Panc1 (cell line): ENCODE data around the gene DHX34. TPM values are rescaled to one million over a fixed set of nuclear protein-coding genes. Genes with fewer than 3 reads are reported as not detected.

Source experiments
- ATAC-seq: fragments of 200-7000 bp; cut with Tn5 transposase; 2 replicates; pipeline ENCODE4 v1.9.1; 2020; ENCODE audit warnings: mild to moderate bottlenecking, moderate library complexity
- BruUV-seq: library from RNA; stranded (reverse); fragments of 400-500 nt; replicated peaks from 2 replicates; lab custom pipeline; 2021; lab: Mats Ljungman, UMichigan
- CTCF ChIA-PET: fragments of 300-600 bp; sonication (Branson Sonifier 250); formaldehyde crosslinking; loops from one replicate; lab custom pipeline; 2022; ENCODE audit warnings: antibody characterized with exemption; lab: Charles Lee
- POLR2A ChIA-PET: fragments of 300-600 bp; sonication (Branson Sonifier 250); formaldehyde crosslinking; loops from one replicate; lab custom pipeline; 2022; ENCODE audit warnings: antibody characterized with exemption; lab: Charles Lee
- DNase-seq: peaks from one replicate; pipeline ENCODE4 v3.0.0-alpha.2; 2010; ENCODE audit warnings: low read depth, low spot score
- H3K27ac ChIP-seq: 2 replicates; pipeline ENCODE4 v1.5.1; 2011; ENCODE audit warnings: mild to moderate bottlenecking, low read length, inconsistent platforms
- H3K27me3 ChIP-seq: fragments of 200-500 bp; sonication (Bioruptor generic); 2 replicates; pipeline ENCODE4 v1.6.0; 2014; ENCODE audit warnings: low read length, inconsistent platforms; ENCODE audit not compliant: control insufficient read depth, insufficient read depth
- H3K36me3 ChIP-seq: fragments of 200-500 bp; sonication (Bioruptor generic); 2 replicates; pipeline ENCODE4 v1.5.1; 2014; ENCODE audit warnings: inconsistent platforms, mild to moderate bottlenecking, low read length, moderate library complexity; ENCODE audit not compliant: control insufficient read depth, insufficient read depth
- H3K4me1 ChIP-seq: 2 replicates; pipeline ENCODE4 v1.5.1; 2011; ENCODE audit warnings: inconsistent platforms, mild to moderate bottlenecking, low read length, moderate library complexity; ENCODE audit not compliant: control insufficient read depth, insufficient read depth
- H3K4me3 ChIP-seq, 2 experiments: 2 replicates each; pipeline ENCODE4 v1.5.1; 2011 to 2012; ENCODE audit warnings: low read depth in 2 of 2, low read length in 2 of 2, mild to moderate bottlenecking in 2 of 2, inconsistent platforms in 1 of 2, moderate library complexity in 1 of 2
- H3K9me3 ChIP-seq: fragments of 200-500 bp; sonication (Bioruptor generic); 2 replicates; pipeline ENCODE4 v1.5.1; 2014; ENCODE audit warnings: low read depth, mild to moderate bottlenecking, inconsistent platforms, low read length, moderate library complexity; ENCODE audit not compliant: control insufficient read depth, insufficient read depth
- POLR2AphosphoS5 ChIP-seq: IDR thresholded peaks from 2 replicates; pipeline ENCODE4 v1.6.1; 2012; ENCODE audit warnings: mild to moderate bottlenecking, low read depth, low read length, moderate library complexity
- SIN3A ChIP-seq: IDR thresholded peaks from 2 replicates; pipeline ENCODE4 v1.6.1; 2012; ENCODE audit warnings: low read depth, mild to moderate bottlenecking, low read length, moderate library complexity, borderline replicate concordance; ENCODE audit not compliant: insufficient read depth
- TCF7L2 ChIP-seq: IDR thresholded peaks from 2 replicates; pipeline ENCODE4 v1.6.1; 2011; ENCODE audit warnings: mild to moderate bottlenecking, low read depth, low read length, inconsistent platforms
- in situ Hi-C: cut with HindIII; loops from 2 replicates; pipeline ENCODE4 v1.10.0; 2016; ENCODE audit warnings: low sequenced_read_pairs, low pct_unique_long_range_greater_than_20kb
- intact Hi-C: fragments of 100-400 bp; cut with micrococcal nuclease; formaldehyde crosslinking; loops from one replicate; pipeline ENCODE4 v1.10.0; 2022; ENCODE audit not compliant: unreplicated experiment
- total RNA-seq: library from RNA; stranded (reverse); gene quantifications from one replicate; pipeline ENCODE4 v1.2.1, GENCODE V29; 2021; ENCODE audit not compliant: unreplicated experiment
- TF ChIP-seq, protein P1 (sequence below): fragments of 450-650 bp; IDR thresholded peaks from 2 replicates; pipeline ENCODE4 v1.5.1; 2017; ENCODE audit warnings: mild to moderate bottlenecking
- TF ChIP-seq, protein P2 (sequence below), 2 experiments: IDR thresholded peaks; 2 replicates each; pipeline ENCODE4 v1.6.1; 2011 to 2012; ENCODE audit warnings: low read depth in 2 of 2, control low read depth in 1 of 2, low read length in 1 of 2, mild to moderate bottlenecking in 1 of 2, moderate library complexity in 1 of 2; ENCODE audit not compliant: insufficient read depth in 1 of 2

The DHX34 gene
- total RNA-seq, 1 experiment from 2014 or later = 29.2 TPM

DNA sequence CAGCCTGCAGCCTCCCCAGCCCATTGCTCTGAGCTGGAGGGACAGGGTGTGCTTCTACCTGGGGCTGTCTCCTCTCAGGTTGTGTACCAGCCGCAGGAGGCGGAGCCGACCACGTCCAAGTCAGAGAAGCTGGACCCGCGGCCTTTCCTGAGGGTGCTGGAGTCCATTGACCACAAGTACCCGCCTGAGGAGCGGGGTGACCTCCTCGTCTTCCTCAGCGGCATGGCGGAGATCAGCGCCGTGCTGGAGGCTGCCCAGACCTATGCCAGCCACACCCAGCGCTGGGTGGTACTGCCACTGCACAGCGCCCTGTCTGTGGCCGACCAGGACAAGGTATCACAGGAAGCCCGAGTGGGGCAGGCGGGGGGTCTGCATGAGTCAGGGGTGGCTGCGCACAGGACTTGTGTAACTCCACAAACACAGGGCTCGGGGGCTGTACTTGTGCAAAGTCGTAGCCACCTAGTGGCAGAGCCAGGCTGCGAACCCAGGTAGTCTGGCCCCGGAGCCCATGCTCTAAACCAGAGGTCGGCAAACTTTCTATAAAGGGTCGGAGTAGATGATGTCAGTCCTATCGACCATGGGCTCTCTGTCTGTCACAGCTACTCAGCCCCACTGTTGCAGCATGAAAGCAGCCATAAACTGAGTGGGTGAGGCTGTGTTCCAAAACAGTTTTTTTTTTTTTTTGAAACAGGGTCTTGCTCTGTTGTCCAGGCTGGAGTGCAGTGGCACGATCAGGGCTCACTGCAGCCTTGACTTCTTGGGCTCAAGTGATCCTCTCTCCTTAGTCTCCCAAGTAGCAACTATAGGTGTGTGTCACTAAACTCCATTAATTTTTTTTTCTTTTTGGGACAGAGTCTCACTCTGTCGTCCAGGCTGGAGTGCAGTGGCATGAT is 8.9 kb downstream of the DHX34 start:
- intact Hi-C loops (no loop called here), in situ Hi-C loops (no loop called here)
- Histone ChIP-seq H3K4me1 (no peaks in the 10 kb centered on the region), H3K9me3 (no peaks in the 10 kb centered on the region), H3K4me3 (no peak overlapping the region), H3K36me3 (peaks cover 5% of the 10 kb centered on the region; the same call in 1 of the 2 replicates), H3K27me3 (no peaks in the 10 kb centered on the region), H3K27ac (no peak overlapping the region)
- TF ChIP-seq SIN3A (no peak), TCF7L2 (no peak), POLR2AphosphoS5 (no peak)
- TF ChIP-seq, protein P1, sequence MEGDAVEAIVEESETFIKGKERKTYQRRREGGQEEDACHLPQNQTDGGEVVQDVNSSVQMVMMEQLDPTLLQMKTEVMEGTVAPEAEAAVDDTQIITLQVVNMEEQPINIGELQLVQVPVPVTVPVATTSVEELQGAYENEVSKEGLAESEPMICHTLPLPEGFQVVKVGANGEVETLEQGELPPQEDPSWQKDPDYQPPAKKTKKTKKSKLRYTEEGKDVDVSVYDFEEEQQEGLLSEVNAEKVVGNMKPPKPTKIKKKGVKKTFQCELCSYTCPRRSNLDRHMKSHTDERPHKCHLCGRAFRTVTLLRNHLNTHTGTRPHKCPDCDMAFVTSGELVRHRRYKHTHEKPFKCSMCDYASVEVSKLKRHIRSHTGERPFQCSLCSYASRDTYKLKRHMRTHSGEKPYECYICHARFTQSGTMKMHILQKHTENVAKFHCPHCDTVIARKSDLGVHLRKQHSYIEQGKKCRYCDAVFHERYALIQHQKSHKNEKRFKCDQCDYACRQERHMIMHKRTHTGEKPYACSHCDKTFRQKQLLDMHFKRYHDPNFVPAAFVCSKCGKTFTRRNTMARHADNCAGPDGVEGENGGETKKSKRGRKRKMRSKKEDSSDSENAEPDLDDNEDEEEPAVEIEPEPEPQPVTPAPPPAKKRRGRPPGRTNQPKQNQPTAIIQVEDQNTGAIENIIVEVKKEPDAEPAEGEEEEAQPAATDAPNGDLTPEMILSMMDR = no peak; the same call in 1 of the 2 replicates
- TF ChIP-seq, protein P2, sequence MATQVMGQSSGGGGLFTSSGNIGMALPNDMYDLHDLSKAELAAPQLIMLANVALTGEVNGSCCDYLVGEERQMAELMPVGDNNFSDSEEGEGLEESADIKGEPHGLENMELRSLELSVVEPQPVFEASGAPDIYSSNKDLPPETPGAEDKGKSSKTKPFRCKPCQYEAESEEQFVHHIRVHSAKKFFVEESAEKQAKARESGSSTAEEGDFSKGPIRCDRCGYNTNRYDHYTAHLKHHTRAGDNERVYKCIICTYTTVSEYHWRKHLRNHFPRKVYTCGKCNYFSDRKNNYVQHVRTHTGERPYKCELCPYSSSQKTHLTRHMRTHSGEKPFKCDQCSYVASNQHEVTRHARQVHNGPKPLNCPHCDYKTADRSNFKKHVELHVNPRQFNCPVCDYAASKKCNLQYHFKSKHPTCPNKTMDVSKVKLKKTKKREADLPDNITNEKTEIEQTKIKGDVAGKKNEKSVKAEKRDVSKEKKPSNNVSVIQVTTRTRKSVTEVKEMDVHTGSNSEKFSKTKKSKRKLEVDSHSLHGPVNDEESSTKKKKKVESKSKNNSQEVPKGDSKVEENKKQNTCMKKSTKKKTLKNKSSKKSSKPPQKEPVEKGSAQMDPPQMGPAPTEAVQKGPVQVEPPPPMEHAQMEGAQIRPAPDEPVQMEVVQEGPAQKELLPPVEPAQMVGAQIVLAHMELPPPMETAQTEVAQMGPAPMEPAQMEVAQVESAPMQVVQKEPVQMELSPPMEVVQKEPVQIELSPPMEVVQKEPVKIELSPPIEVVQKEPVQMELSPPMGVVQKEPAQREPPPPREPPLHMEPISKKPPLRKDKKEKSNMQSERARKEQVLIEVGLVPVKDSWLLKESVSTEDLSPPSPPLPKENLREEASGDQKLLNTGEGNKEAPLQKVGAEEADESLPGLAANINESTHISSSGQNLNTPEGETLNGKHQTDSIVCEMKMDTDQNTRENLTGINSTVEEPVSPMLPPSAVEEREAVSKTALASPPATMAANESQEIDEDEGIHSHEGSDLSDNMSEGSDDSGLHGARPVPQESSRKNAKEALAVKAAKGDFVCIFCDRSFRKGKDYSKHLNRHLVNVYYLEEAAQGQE (IDR thresholded peaks at IDR 0.05; ENCODE audit: insufficient read depth in 1 of 2, low read depth in 2 of 2, low read length in 1 of 2) = no peak
- ChIA-PET POLR2A (no interaction called here), CTCF (interaction anchor here (0.6 kb wide), 1 partner anchor 9 kb away, joined by 6 read pairs; the partner anchor contains the start of gene DHX34)
- ATAC-seq = peak; percentile 71
- no TSS peak for BruUV-seq
- no peak for DNase-seq

GRCh38 chr19:47358936-47359335 is 9.8 kb downstream of the DHX34 start:
- POLR2A ChIA-PET = no interaction called here
- intact Hi-C loops (no loop called here), in situ Hi-C loops (no loop called here)
- BruUV-seq = no TSS peak
- Histone ChIP-seq H3K4me1 (no peaks in the 10 kb centered on the region), H3K27me3 (no peaks in the 10 kb centered on the region), H3K4me3 (no peak overlapping the region), H3K9me3 (no peaks in the 10 kb centered on the region), H3K36me3 (peaks cover 8% of the 10 kb centered on the region), H3K27ac (no peak overlapping the region)
- CTCF ChIA-PET = interaction anchor here (0.7 kb wide), 1 partner anchor 295 kb away, joined by 7 read pairs; no protein-coding TSS in a partner anchor
- DNase-seq (no peak), ATAC-seq (no peak)
- TF ChIP-seq TCF7L2 = no peak
- TF ChIP-seq, protein P2 (IDR thresholded peaks at IDR 0.05; ENCODE audit: insufficient read depth in 1 of 2, low read depth in 2 of 2, low read length in 1 of 2) = no peak
- TF ChIP-seq SIN3A = no peak
- TF ChIP-seq, protein P1 = no peak
- no peak for TF ChIP-seq POLR2AphosphoS5
